Measurements from ENCODE around the gene TJP3.
A peak's percentile ranks its signal among the peaks of the same experiment; 100 is the strongest.

TJP3 gene

DNA sequence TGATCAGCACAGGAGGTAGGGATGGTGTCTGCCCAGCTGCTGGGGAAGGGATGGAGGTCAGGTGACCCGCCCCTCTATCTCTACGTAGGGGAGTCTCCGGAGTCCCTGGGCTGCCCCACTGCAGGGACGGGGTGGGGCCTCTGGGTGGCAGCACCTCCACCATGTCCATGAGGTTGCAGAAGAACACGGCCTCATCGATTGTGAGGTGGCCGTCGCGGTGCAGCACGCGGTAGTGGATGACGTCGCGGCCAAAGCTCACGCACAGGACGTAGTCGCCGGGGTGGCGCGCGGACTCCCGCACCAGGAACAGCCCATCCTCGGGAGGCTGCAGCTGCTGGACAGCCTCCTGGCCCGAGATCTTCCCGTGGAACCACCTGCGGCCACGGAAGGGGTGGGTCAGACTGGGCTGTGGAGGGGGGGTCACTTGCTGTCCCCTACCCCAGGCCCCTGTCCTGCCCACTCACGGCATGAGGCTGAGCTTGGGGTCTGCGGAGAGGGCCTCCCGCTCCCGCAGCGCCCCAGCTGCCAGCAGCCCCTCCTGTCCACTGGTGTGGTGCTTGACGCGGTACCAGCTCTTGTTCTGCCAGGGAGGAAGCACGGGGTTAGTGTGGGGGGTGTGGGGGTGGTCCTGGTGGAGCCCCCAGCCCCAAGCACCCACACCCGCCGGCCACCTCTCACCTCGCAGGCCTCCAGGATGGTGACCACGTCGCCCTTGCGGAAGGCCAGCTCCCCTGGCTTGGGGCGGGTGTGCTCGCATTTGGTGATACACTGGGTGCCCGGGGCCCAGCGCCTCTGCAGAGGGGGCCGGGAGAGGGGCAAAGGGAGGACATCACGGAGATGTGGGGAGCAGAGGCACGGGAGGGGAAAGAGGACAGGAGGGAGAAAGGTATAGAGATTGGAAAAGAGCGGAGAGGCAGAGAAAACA lies 75.7 kb downstream of the TJP3 start:
- peak in 1 of 2 donors; percentile 43 for DNase-seq (ENCODE audit: extremely low read depth in 1 of 2, low read depth in 1 of 2)

DNA sequence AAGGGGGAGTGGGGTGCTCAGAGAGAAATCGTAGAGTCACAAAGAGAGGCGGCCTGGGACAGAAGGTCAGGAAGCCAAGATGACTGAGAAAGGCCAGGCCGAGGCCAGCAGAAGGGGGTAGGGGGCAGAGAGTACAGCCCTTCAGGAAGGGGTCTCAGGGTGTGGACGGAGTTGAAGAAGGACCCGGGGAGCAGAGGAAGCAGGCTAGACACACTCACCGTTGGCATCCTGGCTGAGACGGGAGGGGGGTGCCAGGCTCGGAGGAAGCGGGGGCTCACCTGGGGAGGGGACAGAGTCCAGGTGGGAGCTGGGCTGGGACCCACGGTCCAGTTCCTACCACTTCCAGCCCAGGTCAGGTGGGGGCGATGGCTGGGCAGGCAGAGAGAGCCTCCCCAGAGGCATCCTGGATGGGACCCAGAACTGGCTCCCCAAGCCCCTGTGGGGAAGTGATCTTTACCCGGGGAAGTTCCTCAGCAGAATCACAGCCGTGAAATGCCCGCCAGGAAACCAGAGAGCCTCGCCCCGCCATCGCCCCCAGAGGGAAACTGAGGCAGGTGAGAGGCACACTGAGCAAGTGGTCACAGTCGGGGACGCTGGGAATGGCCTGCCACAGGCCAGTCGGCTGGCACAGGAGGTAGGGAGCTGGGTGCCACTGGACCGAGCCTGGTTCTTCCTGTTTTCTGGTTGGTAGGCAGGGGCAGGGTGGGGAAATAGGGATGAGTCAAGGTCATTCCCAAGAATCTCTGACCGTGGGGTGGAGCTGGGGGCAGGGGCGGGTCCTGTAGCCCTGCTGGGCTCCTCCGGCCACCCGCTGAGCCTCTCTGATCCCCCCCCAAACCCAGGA lies 76.6 kb downstream of the TJP3 start:
- DNase-seq (ENCODE audit: extremely low read depth in 1 of 2, low read depth in 1 of 2), result no peak

GRCh38 chr19:3785451-3785937 lies 77.3 kb downstream of the TJP3 start:
- DNase-seq (ENCODE audit: extremely low read depth in 1 of 2, low read depth in 1 of 2), result no peak

DNA sequence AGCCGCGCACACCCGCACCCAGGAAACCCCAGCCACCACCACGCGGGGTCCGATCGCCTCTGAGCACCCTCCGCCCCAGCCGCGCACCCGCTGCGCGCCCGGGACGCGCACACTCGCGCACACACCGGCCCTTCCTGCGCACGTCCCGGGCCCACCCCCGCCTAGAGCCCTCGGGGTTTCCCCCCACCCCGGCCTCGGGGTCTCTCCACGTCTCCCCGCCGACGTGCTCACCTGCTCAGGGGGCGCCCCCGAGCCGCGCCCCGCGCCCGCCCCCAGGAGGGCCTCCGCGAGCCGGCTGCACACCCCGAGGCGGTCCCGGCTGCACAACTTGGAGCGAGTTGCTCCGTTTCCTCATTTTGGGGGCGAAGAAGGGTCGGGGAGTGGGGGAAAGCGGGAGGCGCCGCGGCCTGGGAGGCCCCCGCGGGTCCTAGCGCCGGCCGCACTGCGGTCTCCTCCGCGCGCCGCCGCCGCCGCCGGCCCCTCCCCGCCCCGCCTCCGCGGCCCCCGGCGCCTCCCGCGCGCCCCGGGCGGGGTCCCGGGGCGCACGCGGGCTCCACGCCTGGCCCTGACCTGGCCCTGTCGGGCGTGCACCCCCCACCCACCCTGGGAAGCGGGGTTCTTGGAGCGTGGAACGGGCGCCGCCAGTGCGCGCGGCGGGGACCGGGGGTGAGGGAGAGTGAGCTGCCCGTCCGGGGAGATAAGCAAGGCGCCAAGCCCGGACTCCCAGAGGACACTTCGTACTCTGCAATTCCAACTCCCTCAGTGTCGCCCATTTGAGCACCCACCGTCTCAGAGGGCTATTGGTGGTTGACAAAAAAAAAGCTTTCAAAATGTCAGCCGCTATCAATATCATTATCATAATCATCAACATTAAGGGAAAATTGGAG lies 78.0 kb downstream of the TJP3 start, which contains the start of gene MATK:
Gene MATK, minus strand, starts transcription at position 444 of the 887 bp plus-strand sequence. CDS start 1,246 bp downstream, outside the sequence.
- no peak for DNase-seq (ENCODE audit: extremely low read depth in 1 of 2, low read depth in 1 of 2)

- DNase-seq (ENCODE audit: extremely low read depth in 1 of 2, low read depth in 1 of 2), result no peak
These were observed 81.0 kb downstream of the TJP3 start for GRCh38 chr19:3788996-3789778.

GRCh38 chr19:3790209-3790734 lies 82.1 kb downstream of the TJP3 start:
- no peak for DNase-seq (ENCODE audit: extremely low read depth in 1 of 2, low read depth in 1 of 2)

- no peak for DNase-seq (ENCODE audit: extremely low read depth in 1 of 2, low read depth in 1 of 2)
These were observed 82.8 kb downstream of the TJP3 start for GRCh38 chr19:3790941-3791340.

DNA sequence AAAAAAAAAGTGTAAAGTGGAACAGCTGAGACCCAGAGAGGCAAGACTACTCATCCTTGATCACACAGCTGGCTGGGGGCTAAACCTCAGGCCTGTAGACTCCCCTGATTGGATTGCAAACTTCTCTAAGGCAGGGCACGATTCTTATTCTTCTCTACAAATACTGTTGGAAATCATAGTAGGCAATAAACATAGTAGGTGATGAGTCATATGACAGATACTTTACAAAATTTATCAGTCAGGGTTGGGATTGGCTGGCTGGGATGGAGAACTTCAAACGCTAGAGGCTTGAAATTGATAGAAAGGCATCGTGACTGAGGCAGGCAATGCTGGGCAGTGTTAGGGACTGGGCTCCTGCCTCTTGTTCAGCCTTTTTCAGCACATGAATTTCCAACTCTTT lies 83.9 kb downstream of the TJP3 start:
- no peak for DNase-seq (ENCODE audit: extremely low read depth in 1 of 2, low read depth in 1 of 2)

GRCh38 chr19:3793799-3794198 lies 85.6 kb downstream of the TJP3 start:
- no peak for DNase-seq (ENCODE audit: extremely low read depth in 1 of 2, low read depth in 1 of 2)

GRCh38 chr19:3796358-3796757 lies 88.2 kb downstream of the TJP3 start:
- DNase-seq (ENCODE audit: extremely low read depth in 1 of 2, low read depth in 1 of 2), result no peak

DNA sequence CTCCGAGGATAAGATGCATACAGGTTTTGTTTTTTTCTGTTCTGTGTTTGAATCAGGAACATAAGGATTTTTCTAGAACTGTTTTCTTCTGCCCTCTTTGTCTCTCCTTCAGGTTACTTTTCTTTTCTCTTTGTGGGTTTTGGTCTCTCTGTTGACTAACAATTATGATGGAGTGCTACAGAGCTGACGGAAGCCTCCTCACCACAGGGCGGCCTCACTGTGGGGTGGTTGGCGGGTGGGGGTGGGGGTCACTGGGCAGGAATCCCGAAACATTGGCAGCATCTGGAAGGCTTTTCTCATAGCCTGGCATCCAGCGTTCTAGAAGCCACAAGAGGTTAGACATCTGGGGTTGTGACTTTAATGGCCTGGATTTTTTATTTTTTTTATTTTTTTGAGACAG lies 90.0 kb downstream of the TJP3 start:
- DNase-seq (ENCODE audit: extremely low read depth in 1 of 2, low read depth in 1 of 2), result no peak
